SKM-1 (cell line): ENCODE results near the gene ZNRF3.
"Not testable (repeated sequence)": the region's sequence is repeated elsewhere in the genome, so short reads cannot be mapped to it uniquely, and the experiment has no call there.

Experiments used
- DNase-seq: peaks from one replicate; lab custom pipeline; 2025; ENCODE audit not compliant: unreplicated experiment; lab: John Stamatoyannopoulos, UW

ZNRF3 gene

DNA sequence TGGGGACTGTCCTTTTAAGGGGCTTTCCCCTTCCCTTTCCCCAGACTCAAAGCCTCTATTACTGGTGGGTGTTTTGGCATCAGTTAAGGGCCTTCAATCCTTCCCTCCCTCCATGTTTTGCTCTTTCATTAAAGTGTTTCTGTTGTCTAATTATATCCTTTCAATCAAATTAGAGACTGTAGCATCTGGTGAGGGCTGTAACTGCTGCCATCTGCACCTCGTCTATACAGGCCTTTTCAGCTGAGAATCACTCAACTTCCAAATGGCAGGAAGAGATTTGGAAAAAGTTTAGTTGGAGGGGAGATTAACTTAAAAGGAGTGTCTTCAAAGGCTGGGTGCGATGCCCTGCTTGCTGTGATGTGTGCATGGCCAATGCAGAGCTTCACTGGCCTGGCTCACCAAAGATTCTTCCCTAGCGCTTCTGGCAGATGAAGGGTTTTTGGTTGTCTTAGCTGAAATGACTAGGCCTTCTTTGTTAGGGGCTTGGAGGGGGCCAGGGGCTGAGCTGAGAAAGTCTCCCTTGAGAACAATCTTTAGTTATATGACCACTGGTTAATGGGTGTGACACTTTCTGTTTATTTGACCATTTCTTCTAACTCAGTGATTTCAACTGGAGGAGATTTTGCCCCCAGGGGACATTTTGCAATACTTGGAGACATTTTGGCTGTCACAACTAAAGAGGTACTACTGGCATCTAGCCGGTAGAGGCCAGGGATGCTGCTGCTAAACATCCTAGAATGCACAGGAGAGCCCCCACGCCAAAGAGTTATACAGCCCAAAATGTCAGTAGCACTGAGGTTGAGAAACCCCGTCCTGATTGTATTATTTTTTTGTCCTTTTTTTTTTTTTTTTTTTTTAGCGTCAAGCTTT, 197.0 kb downstream of the ZNRF3 start:
- no peak for DNase-seq

GRCh38 chr22:29081517-29082236, 198.3 kb downstream of the ZNRF3 start:
- DNase-seq, result no peak

DNA sequence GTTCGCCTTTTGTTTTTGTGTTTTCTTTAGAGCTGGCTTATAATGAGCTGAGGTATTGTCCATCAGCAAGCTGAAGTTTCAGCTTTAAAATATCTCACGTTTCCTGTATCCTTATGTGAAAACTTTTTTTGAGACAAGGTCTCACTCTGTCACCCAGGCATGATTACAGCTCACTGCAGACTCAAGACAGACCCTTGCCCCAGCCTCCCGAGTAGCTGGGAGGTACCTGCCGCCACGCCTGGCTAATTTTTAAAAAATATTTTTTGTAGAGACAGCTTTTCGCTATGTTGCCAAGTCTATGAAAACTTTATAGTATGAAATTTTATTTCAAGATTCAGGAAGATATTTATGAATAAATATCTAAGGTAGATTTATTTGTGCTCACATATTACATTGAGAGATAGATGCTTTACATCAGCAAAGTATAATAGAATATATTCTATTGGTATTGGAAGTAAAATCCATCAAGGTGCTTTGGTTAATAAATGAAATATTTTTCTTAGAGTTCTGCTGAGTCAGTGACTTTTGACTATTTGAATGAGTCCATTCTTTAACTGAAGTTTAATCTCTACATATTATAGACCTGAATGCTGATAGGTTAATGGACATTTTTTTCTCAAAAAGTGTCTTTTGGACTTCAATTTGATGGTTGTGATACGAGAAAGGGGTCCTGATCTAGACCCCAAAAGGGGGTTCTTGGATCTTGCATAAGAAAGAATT, 199.6 kb downstream of the ZNRF3 start:
- DNase-seq, result no peak

- DNase-seq, result not testable (repeated sequence)
Measured at GRCh38 chr22:29083576-29083932, 200.2 kb downstream of the ZNRF3 start.

- DNase-seq, result peak; percentile 35
Measured at GRCh38 chr22:29083933-29084591, 200.7 kb downstream of the ZNRF3 start.

DNA sequence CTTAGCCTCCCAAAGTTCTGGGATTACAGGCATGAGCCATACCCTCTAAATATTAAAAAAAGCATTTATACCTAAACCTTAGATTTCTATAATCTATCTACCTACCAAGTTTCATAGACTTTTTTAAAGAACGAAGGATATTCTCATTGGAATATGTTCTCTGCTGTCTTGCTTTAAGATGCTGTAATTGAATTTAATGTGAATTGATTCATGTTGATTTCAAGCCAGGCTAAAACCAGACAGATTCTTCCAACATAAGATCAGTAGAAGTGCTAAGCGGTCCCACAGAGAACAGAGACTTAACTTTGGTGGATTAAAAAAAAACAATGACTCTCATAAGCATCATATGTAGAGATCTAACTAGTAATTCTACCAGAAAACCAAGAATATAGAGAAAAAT, 203.6 kb downstream of the ZNRF3 start:
- DNase-seq, result no peak

DNA sequence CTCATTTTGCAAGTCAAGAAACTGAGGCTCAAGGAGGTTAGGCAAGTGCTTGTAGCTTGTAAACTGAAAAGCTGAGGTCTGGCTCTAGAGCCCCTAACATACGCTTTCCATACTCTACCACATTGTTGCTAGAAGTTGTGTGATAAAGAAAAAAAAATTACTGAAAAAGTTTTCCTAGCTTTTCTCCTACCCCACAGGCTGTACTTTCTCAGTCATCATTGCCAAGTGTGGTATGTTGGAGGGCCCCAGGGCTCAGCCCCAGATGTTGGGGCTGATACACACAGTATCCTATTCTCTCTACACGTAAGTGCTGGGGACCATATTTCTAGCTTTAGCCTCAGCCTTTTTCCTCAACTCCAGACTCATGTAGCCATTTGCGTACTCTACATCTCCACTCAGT, 205.4 kb downstream of the ZNRF3 start:
- DNase-seq, result no peak

- DNase-seq, result no peak
Measured at GRCh38 chr22:29089507-29089906, 206.1 kb downstream of the ZNRF3 start.

- no peak for DNase-seq
Measured at GRCh38 chr22:29090039-29090438, 206.7 kb downstream of the ZNRF3 start.

GRCh38 chr22:29092243-29092642, 208.9 kb downstream of the ZNRF3 start:
- DNase-seq, result no peak

GRCh38 chr22:29093030-29093429, 209.7 kb downstream of the ZNRF3 start:
- DNase-seq, result no peak

- DNase-seq, result no peak
Measured at GRCh38 chr22:29093501-29094300, 210.3 kb downstream of the ZNRF3 start.

- no peak for DNase-seq
Measured at GRCh38 chr22:29095459-29095858, 212.1 kb downstream of the ZNRF3 start.

- no peak for DNase-seq
Measured at GRCh38 chr22:29096736-29097669, 213.6 kb downstream of the ZNRF3 start.

DNA sequence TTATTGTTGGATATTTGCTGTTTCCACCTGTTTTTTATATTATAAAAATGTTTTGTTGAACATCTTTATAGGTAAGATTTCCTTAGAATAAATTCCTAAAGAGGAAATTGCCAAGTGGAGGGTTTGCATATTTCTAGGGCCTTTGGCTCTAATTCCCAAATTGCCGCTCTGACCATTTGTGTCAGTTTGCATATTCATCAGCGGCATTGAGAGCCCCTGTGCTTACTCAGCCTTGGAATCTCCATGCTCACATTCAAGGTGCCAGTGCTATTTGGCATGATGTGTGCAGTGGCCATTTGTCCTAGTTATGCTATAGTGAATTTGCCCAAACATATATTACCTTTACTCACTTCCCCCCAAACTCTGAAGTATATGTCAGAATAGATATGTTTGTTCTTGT, 214.9 kb downstream of the ZNRF3 start:
- no peak for DNase-seq

GRCh38 chr22:29102300-29102699, 218.9 kb downstream of the ZNRF3 start:
- no peak for DNase-seq

- DNase-seq, result no peak
Measured at GRCh38 chr22:29103121-29103520, 219.7 kb downstream of the ZNRF3 start.

DNA sequence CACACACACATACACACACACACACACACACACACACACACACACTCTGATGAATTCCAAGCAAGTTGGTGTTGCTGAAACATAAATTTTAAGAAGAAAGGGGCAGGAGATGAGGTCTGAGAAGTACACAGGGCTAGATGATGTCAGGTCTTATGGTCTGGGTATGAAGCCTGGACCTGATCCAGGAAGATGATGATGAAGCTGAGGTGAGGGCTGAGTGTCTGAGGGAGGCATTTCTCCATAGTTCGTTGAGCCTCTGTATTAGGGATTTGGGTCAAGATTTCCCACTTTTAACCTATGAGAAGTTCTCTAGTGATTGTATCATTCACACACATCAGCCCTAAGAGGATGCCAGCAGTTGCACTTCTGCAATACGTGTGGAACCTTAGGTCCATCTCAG, 222.1 kb downstream of the ZNRF3 start:
- DNase-seq, result no peak

GRCh38 chr22:29106839-29107238, 223.5 kb downstream of the ZNRF3 start:
- no peak for DNase-seq
